Endothelial cell of umbilical vein (primary cell): ENCODE measurements around the gene UBE2G1. TPM values are rescaled to one million over a fixed set of nuclear protein-coding genes. Genes with fewer than 3 reads are reported as not detected.
A peak's percentile ranks its signal among the peaks of the same experiment; 100 is the strongest.

Experiments used
- BruUV-seq: library from RNA; stranded (reverse); fragments of 400-500 nt; replicated peaks from 2 replicates; lab custom pipeline; 2021; lab: Mats Ljungman, UMichigan
- CTCF ChIA-PET: fragments of 300-600, 350-600 bp; sonication (Branson Sonifier 250); formaldehyde crosslinking; loops from one replicate; lab custom pipeline; 2021; ENCODE audit warnings: antibody characterized with exemption, inconsistent platforms; lab: Charles Lee
- POLR2A ChIA-PET: fragments of 300-600, 350-600 bp; sonication (Branson Sonifier 250); formaldehyde crosslinking; loops from one replicate; lab custom pipeline; 2021; ENCODE audit warnings: antibody characterized with exemption, inconsistent platforms; lab: Charles Lee
- DNase-seq: peaks from one replicate; pipeline ENCODE4 v3.0.0-alpha.2; 2011; ENCODE audit warnings: low read depth, low spot score
- FAIRE-seq: peaks from 2 replicates; lab custom pipeline; 2011; peaks lifted over from hg19 to GRCh38; lab: Jason Lieb, UNC
- H2AFZ ChIP-seq: 2 replicates; pipeline ENCODE4 v1.6.0; 2012; ENCODE audit warnings: low read depth, low read length, control low read depth, inconsistent platforms
- H3K27ac ChIP-seq: 2 replicates; pipeline ENCODE4 v1.5.1; 2011; ENCODE audit warnings: low read depth, mild to moderate bottlenecking, control low read depth, low read length, moderate library complexity; ENCODE audit not compliant: insufficient read depth
- H3K27me3 ChIP-seq, 2 experiments: 2 replicates each; pipeline versions ENCODE4 v1.6.0 to v1.6.1; 2011; ENCODE audit warnings: low read length in 2 of 2, mixed read lengths in 1 of 2; ENCODE audit not compliant: control insufficient read depth in 2 of 2, insufficient read depth in 2 of 2
- H3K36me3 ChIP-seq, 2 experiments: 2 replicates in 1 of 2; 3 replicates in 1 of 2; pipeline ENCODE4 v1.5.1; 2011; ENCODE audit warnings: low read length in 2 of 2, mild to moderate bottlenecking in 1 of 2, moderate library complexity in 1 of 2; ENCODE audit not compliant: control insufficient read depth in 2 of 2, insufficient read depth in 2 of 2; ENCODE audit errors: extremely low read depth in 1 of 2
- H3K4me1 ChIP-seq: 3 replicates; pipeline ENCODE4 v1.5.1; 2011; ENCODE audit warnings: mild to moderate bottlenecking, low read length; ENCODE audit not compliant: control insufficient read depth, insufficient read depth; ENCODE audit errors: extremely low read depth
- H3K4me2 ChIP-seq: 2 replicates; pipeline ENCODE4 v1.6.1; 2011; ENCODE audit warnings: low read length, control low read depth, mixed read lengths; ENCODE audit not compliant: insufficient read depth
- H3K4me3 ChIP-seq, 3 experiments: fragments of 200-600 bp in 1 of 3; sonication (generic), shearing (Covaris generic) in 1 of 3; replicated peaks in 1 of 3; 2 replicates each; pipeline ENCODE4 v1.5.1; 2011 to 2016; ENCODE audit warnings: control low read depth in 3 of 3, low read length in 3 of 3, mild to moderate bottlenecking in 2 of 3, inconsistent platforms in 1 of 3, low read depth in 1 of 3, moderate library complexity in 1 of 3; ENCODE audit not compliant: insufficient read depth in 1 of 3
- H3K79me2 ChIP-seq: 2 replicates; pipeline ENCODE4 v1.6.0; 2012; ENCODE audit warnings: low read length, inconsistent platforms; ENCODE audit not compliant: control insufficient read depth, insufficient read depth
- H3K9ac ChIP-seq: replicated peaks from 2 replicates; pipeline ENCODE3; 2011; ENCODE audit warnings: low read length, control low read depth; ENCODE audit not compliant: insufficient read depth; ENCODE audit errors: extremely low read depth
- H3K9me1 ChIP-seq: replicated peaks from 3 replicates; pipeline ENCODE4 v1.6.0; 2011; ENCODE audit warnings: mild to moderate bottlenecking, low read length; ENCODE audit not compliant: control insufficient read depth, insufficient read depth; ENCODE audit errors: extremely low read depth
- H3K9me3 ChIP-seq: replicated peaks from 2 replicates; pipeline ENCODE4 v1.5.1; 2012; ENCODE audit warnings: low read length, inconsistent platforms; ENCODE audit not compliant: control insufficient read depth, insufficient read depth
- H4K20me1 ChIP-seq: replicated peaks from 2 replicates; pipeline ENCODE3; 2011; ENCODE audit warnings: mild to moderate bottlenecking, low read length; ENCODE audit not compliant: control insufficient read depth, insufficient read depth; ENCODE audit errors: extremely low read depth
- MAX ChIP-seq: IDR thresholded peaks from 2 replicates; pipeline ENCODE4 v1.6.1; 2011; ENCODE audit not compliant: insufficient read depth, insufficient read length
- MYC ChIP-seq: IDR thresholded peaks from one replicate; pipeline ENCODE4 v1.6.1; 2011; ENCODE audit warnings: mild to moderate bottlenecking, low read depth, low read length
- POLR2A ChIP-seq: IDR thresholded peaks from 2 replicates; pipeline ENCODE4 v1.6.1; 2012; ENCODE audit warnings: low read depth, mild to moderate bottlenecking, control low read depth, low read length
- POLR2AphosphoS5 ChIP-seq: IDR thresholded peaks from 2 replicates; pipeline ENCODE4 v1.6.1; 2012; ENCODE audit warnings: low read depth, mild to moderate bottlenecking, control low read depth, low read length, moderate library complexity; ENCODE audit not compliant: insufficient read depth
- dilution Hi-C: fragments of 300-500 bp; cut with MboI; formaldehyde crosslinking; loops from one replicate; pipeline ENCODE4 v1.15.0; 2019; ENCODE audit warnings: low sequenced_read_pairs; ENCODE audit not compliant: extremely low pct_ligation_motif_present
- intact Hi-C: fragments of 100-400 bp; cut with micrococcal nuclease; formaldehyde crosslinking; loops from one replicate; pipeline ENCODE4 v1.10.0; 2022
- polyA plus RNA-seq, 4 experiments: library from polyadenylated mRNA; depleted of rRNA in 3 of 4; stranded (reverse) in 3 of 4; unstranded in 1 of 4; fragments of >200 nt; gene quantifications; 2 replicates each; pipeline versions ENCODE4 v1.2.1 to v1.2.3, GENCODE V29; 2011 to 2012; ENCODE audit warnings: missing spikeins in 1 of 4
- total RNA-seq: library from RNA; stranded (reverse); gene quantifications from 2 replicates; pipeline ENCODE4 v1.2.3, GENCODE V29; 2021
- TF ChIP-seq, protein P1 (sequence below), 2 donors: IDR thresholded peaks; 1 replicate in 1 of 2; 2 replicates in 1 of 2; pipeline ENCODE4 v1.5.1; 2011; ENCODE audit warnings: low read length in 2 of 2, mild to moderate bottlenecking in 2 of 2, moderate library complexity in 2 of 2, control low read depth in 1 of 2, inconsistent platforms in 1 of 2, low read depth in 1 of 2; ENCODE audit not compliant: insufficient read depth in 1 of 2; ENCODE audit errors: extremely low read depth in 1 of 2

The UBE2G1 gene
- total and polyA plus RNA-seq, 2 donors (not counting 3 experiments of a cell fraction or from before 2014, with no cell fraction given): 29.2 to 79.6 TPM

DNA sequence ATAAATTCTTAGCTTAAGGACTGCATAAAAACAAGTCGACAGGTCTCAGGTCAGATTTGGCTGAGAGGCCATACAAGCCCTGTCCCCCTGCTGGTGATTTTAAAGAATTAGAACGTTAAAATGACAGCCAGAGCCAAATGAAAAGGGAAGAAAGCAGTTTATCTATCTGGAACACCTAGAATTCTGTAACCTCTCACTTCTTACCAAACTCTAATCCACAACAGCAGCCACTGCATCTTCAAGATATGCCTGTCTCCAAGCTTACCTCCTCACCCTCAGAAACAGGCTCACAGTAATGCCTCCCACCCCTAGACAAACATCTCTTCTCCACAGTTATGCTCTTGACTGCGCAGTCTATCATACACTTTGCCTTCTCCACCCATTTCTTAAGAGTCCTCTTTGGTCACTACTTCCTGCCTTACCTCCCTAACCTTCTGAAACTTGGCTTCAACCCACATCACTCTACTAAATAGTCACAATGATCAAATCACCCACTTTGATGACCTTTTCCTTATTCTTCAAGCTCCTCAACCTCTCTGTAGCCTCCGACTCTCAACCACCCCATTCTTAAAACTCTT lies 116.9 kb downstream of the UBE2G1 start:
- no peak for TF ChIP-seq MAX
- no peak for TF ChIP-seq POLR2A
- no peak for TF ChIP-seq MYC
- TF ChIP-seq, protein P1, sequence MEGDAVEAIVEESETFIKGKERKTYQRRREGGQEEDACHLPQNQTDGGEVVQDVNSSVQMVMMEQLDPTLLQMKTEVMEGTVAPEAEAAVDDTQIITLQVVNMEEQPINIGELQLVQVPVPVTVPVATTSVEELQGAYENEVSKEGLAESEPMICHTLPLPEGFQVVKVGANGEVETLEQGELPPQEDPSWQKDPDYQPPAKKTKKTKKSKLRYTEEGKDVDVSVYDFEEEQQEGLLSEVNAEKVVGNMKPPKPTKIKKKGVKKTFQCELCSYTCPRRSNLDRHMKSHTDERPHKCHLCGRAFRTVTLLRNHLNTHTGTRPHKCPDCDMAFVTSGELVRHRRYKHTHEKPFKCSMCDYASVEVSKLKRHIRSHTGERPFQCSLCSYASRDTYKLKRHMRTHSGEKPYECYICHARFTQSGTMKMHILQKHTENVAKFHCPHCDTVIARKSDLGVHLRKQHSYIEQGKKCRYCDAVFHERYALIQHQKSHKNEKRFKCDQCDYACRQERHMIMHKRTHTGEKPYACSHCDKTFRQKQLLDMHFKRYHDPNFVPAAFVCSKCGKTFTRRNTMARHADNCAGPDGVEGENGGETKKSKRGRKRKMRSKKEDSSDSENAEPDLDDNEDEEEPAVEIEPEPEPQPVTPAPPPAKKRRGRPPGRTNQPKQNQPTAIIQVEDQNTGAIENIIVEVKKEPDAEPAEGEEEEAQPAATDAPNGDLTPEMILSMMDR (IDR thresholded peaks at IDR 0.05; ENCODE audit: extremely low read depth in 1 of 2, insufficient read depth in 1 of 2, low read depth in 1 of 2, low read length in 2 of 2): peak; percentile 36 to 53
- TF ChIP-seq POLR2AphosphoS5: no peak
- Histone ChIP-seq H3K79me2 (peaks cover 84% of the 10 kb centered on the region), H3K27me3 (no peaks in the 10 kb centered on the region), H4K20me1 (peaks cover 7% of the 10 kb centered on the region), H3K9me3 (no peaks in the 10 kb centered on the region), H3K36me3 (no peaks in the 10 kb centered on the region), H3K4me3 (no peak overlapping the region), H3K4me2 (no peak overlapping the region), H3K9me1 (no peaks in the 10 kb centered on the region), H2AFZ (no peak overlapping the region), H3K4me1 (no peaks in the 10 kb centered on the region), H3K9ac (no peak overlapping the region), H3K27ac (no peak overlapping the region)
- CTCF ChIA-PET: interaction anchor here (0.6 to 4.2 kb wide), 18 partner anchors 8 to 318 kb away, joined by 3 to 54 read pairs (median 4); no protein-coding TSS in a partner anchor
- FAIRE-seq (peak; percentile 35), DNase-seq (peak; percentile 26)
- POLR2A ChIA-PET: no interaction called here
- intact Hi-C loops: loop anchor here (1.0 kb wide), 1 partner anchor 34 kb away; no protein-coding TSS in a partner anchor
- BruUV-seq: no TSS peak
- dilution Hi-C loops: no loop called here
